H1 (cell line): ENCODE results near the gene SRPK3. TPM values are rescaled to one million over a fixed set of nuclear protein-coding genes. Genes with fewer than 3 reads are reported as not detected.

Source experiments
- CTCF ChIA-PET: fragments of 300-600 bp; sonication (Branson Sonifier 250); formaldehyde crosslinking; loops from one replicate; lab custom pipeline; 2021; ENCODE audit not compliant: partially characterized antibody; lab: Charles Lee
- POLR2A ChIA-PET: fragments of 300-600 bp; sonication (Branson Sonifier 250); formaldehyde crosslinking; loops from one replicate; lab custom pipeline; 2021; ENCODE audit warnings: inconsistent platforms; ENCODE audit not compliant: partially characterized antibody; lab: Charles Lee
- DNase-seq, 2 experiments: peaks; one replicate each; pipeline versions ENCODE4 v3.0.0 to v3.0.0-alpha.2; 2010 to 2022; ENCODE audit warnings: low spot score in 2 of 2, low read depth in 1 of 2, mixed read lengths in 1 of 2
- FAIRE-seq: peaks from 2 replicates; lab custom pipeline; 2011; peaks lifted over from hg19 to GRCh38; lab: Jason Lieb, UNC
- H2AFZ ChIP-seq: 2 replicates; pipeline ENCODE4 v1.8.1; 2012; ENCODE audit warnings: low read length, inconsistent platforms
- H2AK5ac ChIP-seq: 2 replicates; pipeline ENCODE4 v1.6.1; 2013; ENCODE audit warnings: low read depth, low read length
- H2BK120ac ChIP-seq: replicated peaks from 2 replicates; pipeline ENCODE3; 2013; ENCODE audit warnings: low read depth, low read length, inconsistent platforms
- H2BK12ac ChIP-seq: 2 replicates; pipeline ENCODE4 v1.6.1; 2013; ENCODE audit warnings: low read depth, low read length
- H2BK15ac ChIP-seq: 2 replicates; pipeline ENCODE4 v1.6.1; 2013; ENCODE audit warnings: low read length
- H2BK20ac ChIP-seq: 2 replicates; pipeline ENCODE4 v1.6.1; 2013; ENCODE audit warnings: low read length
- H2BK5ac ChIP-seq: 2 replicates; pipeline ENCODE4 v1.6.1; 2013; ENCODE audit warnings: low read depth, low read length
- H3K14ac ChIP-seq: 2 replicates; pipeline ENCODE4 v1.6.1; 2013; ENCODE audit warnings: inconsistent platforms; ENCODE audit not compliant: insufficient read length
- H3K18ac ChIP-seq: 2 replicates; pipeline ENCODE4 v1.6.1; 2013; ENCODE audit warnings: low read length; ENCODE audit errors: extremely low read depth
- H3K23ac ChIP-seq: 2 replicates; pipeline ENCODE4 v1.6.1; 2013; ENCODE audit warnings: inconsistent platforms; ENCODE audit not compliant: insufficient read length
- H3K23me2 ChIP-seq: 2 replicates; pipeline ENCODE4 v1.6.1; 2013; ENCODE audit warnings: low read depth, low read length
- H3K27ac ChIP-seq: 2 replicates; pipeline ENCODE4 v1.6.1; 2011; ENCODE audit warnings: low read depth, low read length, inconsistent platforms
- H3K27me3 ChIP-seq, 4 experiments: replicated peaks in 1 of 4; 1 replicate in 1 of 4; 2 replicates in 3 of 4; pipeline versions ENCODE4 v1.6.1 to v1.8.1; 2011 to 2013; ENCODE audit warnings: low read length in 3 of 4, mild to moderate bottlenecking in 3 of 4, inconsistent platforms in 2 of 4, mixed read lengths in 2 of 4, moderate library complexity in 1 of 4; ENCODE audit not compliant: control insufficient read depth in 3 of 4, insufficient read depth in 3 of 4; ENCODE audit errors: extremely low read depth in 1 of 4
- H3K36me3 ChIP-seq, 4 experiments: 2 replicates each; pipeline versions ENCODE4 v1.6.1 to v1.8.1; 2011 to 2013; ENCODE audit warnings: mild to moderate bottlenecking in 4 of 4, low read length in 3 of 4, moderate library complexity in 2 of 4, control low read depth in 1 of 4, inconsistent platforms in 1 of 4; ENCODE audit not compliant: insufficient read depth in 4 of 4, control insufficient read depth in 2 of 4
- H3K4ac ChIP-seq: replicated peaks from 2 replicates; pipeline ENCODE3; 2013; ENCODE audit warnings: low read length, low read depth, mixed read lengths, inconsistent platforms; ENCODE audit not compliant: insufficient read length
- H3K4me1 ChIP-seq, 4 experiments: replicated peaks in 1 of 4; 1 replicate in 1 of 4; 2 replicates in 3 of 4; pipeline versions ENCODE4 v1.6.1 to v1.8.1; 2011 to 2013; ENCODE audit warnings: low read length in 3 of 4, inconsistent platforms in 2 of 4, mixed read lengths in 1 of 4; ENCODE audit not compliant: insufficient read depth in 4 of 4, control insufficient read depth in 3 of 4
- H3K4me2 ChIP-seq, 2 experiments: 2 replicates each; pipeline versions ENCODE4 v1.6.1 to v1.8.1; 2011 to 2013; ENCODE audit warnings: low read depth in 2 of 2, low read length in 2 of 2, control low read depth in 1 of 2, inconsistent platforms in 1 of 2, mild to moderate bottlenecking in 1 of 2; ENCODE audit not compliant: insufficient read depth in 1 of 2
- H3K4me3 ChIP-seq, 4 experiments: fragments of 200-600, 300-600 bp in 1 of 4; sonication (generic), shearing (Covaris generic), sonication (Bioruptor Twin) in 1 of 4; 2 replicates each; pipeline versions ENCODE4 v1.5.1 to v1.8.1; 2011 to 2016; ENCODE audit warnings: low read length in 4 of 4, low read depth in 3 of 4, control low read depth in 2 of 4, inconsistent platforms in 2 of 4, mild to moderate bottlenecking in 2 of 4, mixed read lengths in 1 of 4, moderate library complexity in 1 of 4; ENCODE audit not compliant: insufficient read depth in 2 of 4; ENCODE audit errors: extremely low read depth in 1 of 4
- H3K56ac ChIP-seq: replicated peaks from 2 replicates; pipeline ENCODE3; 2013; ENCODE audit warnings: low read depth, mild to moderate bottlenecking, mixed read lengths, low read length, inconsistent platforms; ENCODE audit not compliant: insufficient read length
- H3K79me1 ChIP-seq: 2 replicates; pipeline ENCODE4 v1.6.1; 2013; ENCODE audit warnings: low read depth, low read length, control low read depth
- H3K79me2 ChIP-seq, 2 experiments: 2 replicates each; pipeline versions ENCODE4 v1.6.1 to v1.8.1; 2012 to 2013; ENCODE audit warnings: low read length in 2 of 2, mild to moderate bottlenecking in 2 of 2, inconsistent platforms in 1 of 2; ENCODE audit not compliant: insufficient read depth in 2 of 2, control insufficient read depth in 1 of 2
- H3K9ac ChIP-seq, 4 experiments: replicated peaks in 1 of 4; 1 replicate in 1 of 4; 2 replicates in 3 of 4; pipeline versions ENCODE4 v1.6.1 to v1.8.1; 2011 to 2013; ENCODE audit warnings: low read depth in 3 of 4, low read length in 3 of 4, control low read depth in 2 of 4, mild to moderate bottlenecking in 2 of 4, moderate library complexity in 2 of 4, inconsistent platforms in 1 of 4; ENCODE audit errors: extremely low read depth in 1 of 4
- H3K9me3 ChIP-seq, 2 experiments: 2 replicates each; pipeline versions ENCODE4 v1.6.1 to v1.8.1; 2012 to 2013; ENCODE audit warnings: mild to moderate bottlenecking in 2 of 2, moderate library complexity in 2 of 2, control low read depth in 1 of 2, inconsistent platforms in 1 of 2, low read depth in 1 of 2, low read length in 1 of 2, mixed read lengths in 1 of 2; ENCODE audit not compliant: insufficient read depth in 2 of 2
- H4K20me1 ChIP-seq, 2 experiments: replicated peaks in 1 of 2; 2 replicates each; pipeline versions ENCODE3 to v1.8.1; 2011 to 2013; ENCODE audit warnings: inconsistent platforms in 2 of 2, low read length in 2 of 2, mild to moderate bottlenecking in 1 of 2; ENCODE audit not compliant: insufficient read depth in 2 of 2, control insufficient read depth in 1 of 2
- H4K5ac ChIP-seq: 2 replicates; pipeline ENCODE4 v1.6.1; 2013; ENCODE audit warnings: low read length, low read depth, mixed read lengths, inconsistent platforms; ENCODE audit not compliant: insufficient read length
- H4K8ac ChIP-seq: 2 replicates; pipeline ENCODE4 v1.8.0; 2013; ENCODE audit warnings: mild to moderate bottlenecking, moderate library complexity, low read length, inconsistent platforms; ENCODE audit not compliant: insufficient read depth; ENCODE audit errors: extremely low read depth
- H4K91ac ChIP-seq: replicated peaks from 2 replicates; pipeline ENCODE3; 2013; ENCODE audit warnings: low read length, mixed read lengths, inconsistent platforms; ENCODE audit not compliant: insufficient read length
- ASH2L ChIP-seq: fragments of 200-600, 300-600 bp; sonication (generic); IDR thresholded peaks from one replicate; pipeline ENCODE4 v1.7.1; 2017; ENCODE audit warnings: low read length
- CBX5 ChIP-seq: fragments of 300-800, 300-1000 bp; sonication (generic); IDR thresholded peaks from 2 replicates; pipeline ENCODE4 v1.7.1; 2016; ENCODE audit warnings: antibody characterized with exemption, low read length, low read depth
- EZH2 ChIP-seq: fragments of 200-600 bp; sonication (generic); IDR thresholded peaks from 2 replicates; pipeline ENCODE4 v1.7.1; 2012; ENCODE audit warnings: low read depth, mild to moderate bottlenecking, moderate library complexity, low read length, inconsistent platforms; ENCODE audit not compliant: severe bottlenecking
- TBP ChIP-seq: IDR thresholded peaks from 2 replicates; pipeline ENCODE4 v1.6.1; 2011; ENCODE audit warnings: low read depth, low read length, improper control_type of control experiment
- WGBS, 2 experiments: shearing (Covaris generic) in 1 of 2; methylation state at CpG; one replicate each; pipeline versions ENCODE4 v1.1.6 to v1.1.7; 2013 to 2015; ENCODE audit warnings: low lambda C conversion rate in 2 of 2, mixed read lengths in 2 of 2, inconsistent platforms in 1 of 2, low coverage in 1 of 2, missing lambda C conversion rate in 1 of 2; ENCODE audit not compliant: insufficient replicate concordance in 2 of 2, insufficient coverage in 1 of 2, insufficient read length in 1 of 2; ENCODE audit errors: extremely low coverage in 1 of 2, missing lambda C conversion rate in 1 of 2; 5-methylcytosine and 5-hydroxymethylcytosine counted together
- polyA plus RNA-seq, 7 experiments: library from polyadenylated mRNA; depleted of rRNA in 3 of 7; stranded (reverse) in 5 of 7; unstranded in 2 of 7; fragments of >200 nt in 5 of 7; fragments of 200-250 nt in 2 of 7; gene quantifications; 1 replicate in 5 of 7; 2 replicates in 1 of 7; 4 replicates in 1 of 7; pipeline versions ENCODE4 v1.2.1 to v1.2.3, GENCODE V29; 2011 to 2013; ENCODE audit warnings: missing spikeins in 2 of 7, mixed read lengths in 2 of 7
- total RNA-seq: library from RNA; stranded (reverse); fragmentation: NEBNext Ultra II Directional; extraction: Animal tissue kit (Norgen Biotek cat#: 25700); gene quantifications from 2 replicates; pipeline ENCODE4 v1.2.1, GENCODE V29; 2021

Gene SRPK3
- total and polyA plus RNA-seq, 2 of the 8 experiments (the other 6 are each of a cell fraction or from before 2014, with no cell fraction given): not detected

GRCh38 chrX:153828308-153828707 lies 47.5 kb downstream of the SRPK3 start:
- H2BK5ac ChIP-seq: peak overlapping the region; percentile 87
- H4K91ac ChIP-seq: peak overlapping the region; percentile 44
- peaks cover 6 to 22% (median 15%) of the 10 kb centered on the region in 4 experiments; a peak in 6 of 7 replicates for H3K4me1 ChIP-seq
- H2BK20ac ChIP-seq: no peak overlapping the region
- H2BK15ac ChIP-seq: no peak overlapping the region
- H4K20me1 ChIP-seq: peaks cover 0 to 2% of the 10 kb centered on the region in 2 experiments
- FAIRE-seq (peak; percentile 7), DNase-seq (no peak)
- H4K5ac ChIP-seq: peak overlapping the region; percentile 10
- no peaks in the 10 kb centered on the region; the same call in 1 of the 2 replicates for H3K79me1 ChIP-seq
- no peak overlapping the region for H2AFZ ChIP-seq
- H2BK120ac ChIP-seq: no peak overlapping the region
- no peak overlapping the region for H3K14ac ChIP-seq
- POLR2A ChIA-PET: interaction anchor here (0.7 to 3.6 kb wide), 7 partner anchors 9 to 116 kb away, joined by 3 to 23 read pairs (median 3); partner anchors contain the start of gene RENBP
- peak overlapping the region; percentile 48 for H4K8ac ChIP-seq
- peak overlapping the region; percentile 28 for H3K56ac ChIP-seq
- peak overlapping the region; percentile 6; the same call in 1 of the 2 replicates for H2AK5ac ChIP-seq
- H3K36me3 ChIP-seq: no peaks in the 10 kb centered on the region; a peak in 1 of 8 replicates
- H3K9ac ChIP-seq: peak overlapping the region in 2 of 4 experiments; percentile 32 to 41; a peak in 4 of 7 replicates
- peak overlapping the region; percentile 29; the same call in 1 of the 2 replicates for H3K27ac ChIP-seq
- H3K27me3 ChIP-seq: peaks cover 0 to 6% (median 2%) of the 10 kb centered on the region in 4 experiments; a peak in 3 of 7 replicates
- CTCF ChIA-PET: interaction anchor here (0.9 to 1.8 kb wide), 4 partner anchors 10 to 97 kb away, joined by 4 to 6 read pairs (median 4); partner anchors contain the start of gene ARHGAP4
- H3K79me2 ChIP-seq: peaks cover 23 to 58% of the 10 kb centered on the region in 2 experiments; a peak in 3 of 4 replicates
- WGBS, 2 experiments: 14% methylated on average over 4 of the region's 17 CpGs; no CpG with 5 or more reads in 1 of the 2 experiments
- H3K23me2 ChIP-seq: no peaks in the 10 kb centered on the region
- peak overlapping the region; percentile 90 for H3K18ac ChIP-seq
- H3K23ac ChIP-seq: no peak overlapping the region
- peak; percentile 41 for TF ChIP-seq ASH2L
- no peak for TF ChIP-seq TBP
- no peak for TF ChIP-seq EZH2
- no peak for TF ChIP-seq CBX5
- peak overlapping the region; percentile 61 to 72 for H3K4me2 ChIP-seq
- no peaks in the 10 kb centered on the region for H3K9me3 ChIP-seq
- H3K4me3 ChIP-seq: peak overlapping the region; percentile 47 to 78 (median 54)
- H3K4ac ChIP-seq: no peak overlapping the region
- H2BK12ac ChIP-seq: no peak overlapping the region
